Measurements from ENCODE around the gene MED12L. TPM values are rescaled to one million over a fixed set of nuclear protein-coding genes. Genes with fewer than 3 reads are reported as not detected.

MED12L gene
- total and polyA plus RNA-seq, 9 of the 15 experiments (the other 6 are each of a cell fraction or from before 2014, with no cell fraction given) = not detected

DNA sequence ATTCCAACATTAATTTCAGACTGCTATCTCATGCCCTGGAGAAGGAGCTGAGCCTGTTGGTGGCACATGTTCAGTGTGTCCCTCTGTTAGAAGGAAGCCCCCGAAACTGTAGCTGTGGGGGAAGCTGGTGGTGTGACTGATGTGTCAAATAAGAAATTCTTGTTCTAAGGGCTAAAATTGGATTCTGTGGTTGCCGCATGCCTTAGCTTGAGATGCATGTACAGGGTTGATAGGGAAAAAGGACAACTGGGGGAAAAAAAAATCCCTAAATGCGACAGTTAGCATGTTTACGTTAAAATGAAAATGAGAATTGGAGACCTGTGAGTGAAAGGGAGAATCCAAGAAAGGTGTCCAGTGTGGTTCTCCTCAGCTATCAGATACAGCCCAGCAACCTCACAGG lies 58.6 kb downstream of the MED12L start:
- ChIA-PET POLR2A (interaction anchor here (0.6 to 1.3 kb wide), 2 partner anchors 16 to 689 kb away, joined by 3 read pairs; no protein-coding TSS in a partner anchor), CTCF (ENCODE audit: low intra/inter-chr PET ratio) (interaction anchor here (1.7 kb wide), 1 partner anchor 614 kb away, joined by 5 read pairs; no protein-coding TSS in a partner anchor)
- in situ Hi-C loops (cut with MboI) = loop anchor here (25.0 kb wide), 1 partner anchor 632 kb away; no protein-coding TSS in a partner anchor
- no peak overlapping the region for H2AFZ ChIP-seq (ENCODE audit: low read depth, low read length)
- H3K4me3 ChIP-seq = no peak overlapping the region
- H3K9me1 ChIP-seq (ENCODE audit: control insufficient read depth, insufficient read depth, low read length) = no peaks in the 10 kb centered on the region
- no peaks in the 10 kb centered on the region; the same call in 1 of the 2 replicates for H4K20me1 ChIP-seq (replicated peaks; ENCODE audit: control insufficient read depth, insufficient read depth, low read length)
- H3K27me3 ChIP-seq (ENCODE audit: control insufficient read depth in 2 of 2, insufficient read depth in 2 of 2, low read length in 2 of 2) = peaks cover 11 to 14% of the 10 kb centered on the region in 2 experiments; a peak in 4 of 5 replicates
- intact Hi-C loops (cut with micrococcal nuclease) = loop anchor here (2.0 kb wide), 1 partner anchor 355 kb away; no protein-coding TSS in a partner anchor
- no peak for ATAC-seq
- H3K9me3 ChIP-seq (replicated peaks; ENCODE audit: control insufficient read depth, insufficient read depth, low read depth, low read length) = no peaks in the 10 kb centered on the region
- H3K79me2 ChIP-seq (ENCODE audit: control insufficient read depth, insufficient read depth, low read length) = no peaks in the 10 kb centered on the region
- TF ChIP-seq GATAD2A (IDR thresholded peaks at IDR 0.05) (no peak), POLR2H (tag; IDR thresholded peaks at IDR 0.05; ENCODE audit: low read depth) (no peak), ZNF644 (tag; IDR thresholded peaks at IDR 0.05; ENCODE audit: low read depth) (no peak), E2F3 (CRISPR knock-in tag; IDR thresholded peaks at IDR 0.05) (no peak)
- TF ChIP-seq, protein P1, sequence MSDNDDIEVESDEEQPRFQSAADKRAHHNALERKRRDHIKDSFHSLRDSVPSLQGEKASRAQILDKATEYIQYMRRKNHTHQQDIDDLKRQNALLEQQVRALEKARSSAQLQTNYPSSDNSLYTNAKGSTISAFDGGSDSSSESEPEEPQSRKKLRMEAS (CRISPR knock-in tag; IDR thresholded peaks at IDR 0.05) = no peak
- TF ChIP-seq, protein P2, sequence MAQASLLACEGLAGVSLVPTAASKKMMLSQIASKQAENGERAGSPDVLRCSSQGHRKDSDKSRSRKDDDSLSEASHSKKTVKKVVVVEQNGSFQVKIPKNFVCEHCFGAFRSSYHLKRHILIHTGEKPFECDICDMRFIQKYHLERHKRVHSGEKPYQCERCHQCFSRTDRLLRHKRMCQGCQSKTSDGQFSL (CRISPR knock-in tag; IDR thresholded peaks at IDR 0.05) = no peak
- TF ChIP-seq, protein P2 (tag; IDR thresholded peaks at IDR 0.05) = no peak
- no TSS peak for BruUV-seq (replicated peaks)
- no peak overlapping the region for H3K4me2 ChIP-seq (ENCODE audit: insufficient read depth, low read length)
- no peaks in the 10 kb centered on the region for H3K4me1 ChIP-seq (replicated peaks in 1 of 2; ENCODE audit: control insufficient read depth in 2 of 2, insufficient read depth in 2 of 2, low read length in 2 of 2)
- FAIRE-seq = no peak
- H3K9ac ChIP-seq (ENCODE audit: insufficient read depth in 1 of 2, low read depth in 2 of 2, low read length in 2 of 2) = no peak overlapping the region
- H3K36me3 ChIP-seq (ENCODE audit: control insufficient read depth, insufficient read depth, low read length) = no peaks in the 10 kb centered on the region
- no peak overlapping the region for H3K27ac ChIP-seq (ENCODE audit: extremely low read depth, low read depth, low read length)
- 0% methylated on average over 4 of the region's 4 CpGs for WGBS (ENCODE audit: insufficient coverage, low coverage, missing lambda C conversion rate)
- no peak for DNase-seq (ENCODE audit: extremely low read depth in 1 of 4, low spot score in 3 of 4)

All from K562 (cell line).